ENCODE data around the gene TTC39C.
A peak's percentile ranks its signal among the peaks of the same experiment; 100 is the strongest.

The TTC39C gene

DNA sequence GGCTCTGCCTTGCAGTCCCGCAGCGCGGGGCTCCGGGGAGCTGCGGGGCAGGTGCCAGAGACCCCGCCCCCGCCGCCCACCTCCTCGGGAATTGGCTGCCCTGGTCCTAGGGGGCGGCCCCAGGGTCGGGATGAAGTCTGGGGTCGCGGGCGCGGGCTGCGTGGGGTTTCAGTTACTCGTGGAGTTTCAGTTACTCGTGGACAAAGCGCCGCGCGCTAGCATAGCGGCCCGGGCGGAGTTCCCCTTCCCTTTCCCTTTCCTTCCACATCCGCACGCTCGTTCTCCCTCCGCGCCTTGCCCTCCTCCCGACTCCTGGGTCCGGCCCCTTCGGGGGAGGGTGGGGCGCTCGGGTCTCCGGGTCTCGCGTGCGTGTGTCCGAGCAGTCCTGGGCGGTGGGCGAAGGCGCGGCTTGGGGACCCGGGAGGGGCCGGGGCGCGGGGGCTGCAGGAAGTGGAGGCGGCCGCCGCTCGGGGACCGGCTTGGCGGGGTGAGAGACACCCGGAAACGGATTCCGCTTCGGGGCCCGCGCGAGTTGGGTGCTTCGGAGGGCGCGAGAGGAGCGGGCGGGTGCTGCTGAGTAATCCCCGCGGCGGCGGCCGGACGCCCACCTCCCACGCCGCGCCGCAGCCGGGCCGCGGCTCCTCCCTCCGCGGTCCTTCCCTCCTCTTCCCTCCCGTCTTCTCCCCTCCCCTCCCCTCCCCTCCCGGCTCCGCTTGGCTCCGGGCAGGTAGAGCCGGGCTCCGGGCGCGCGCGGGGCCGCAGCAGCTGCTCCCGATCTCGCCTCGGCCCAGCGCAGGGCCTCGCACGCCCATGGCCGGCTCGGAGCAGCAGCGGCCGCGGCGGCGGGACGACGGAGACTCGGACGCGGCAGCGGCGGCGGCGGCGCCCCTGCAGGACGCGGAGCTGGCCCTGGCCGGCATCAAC is at the start of gene TTC39C:
TTC39C (plus strand) TSS at position 693 of the 924 bp plus-strand sequence; CDS start at position 811, 118 bp downstream.
- Histone ChIP-seq H3K27ac (ENCODE audit: low read depth, low read length) (peak within 1 kb of the TSS; percentile 96), H3K4me1 (ENCODE audit: control insufficient read depth in 5 of 5, insufficient read depth in 5 of 5, low read length in 5 of 5) (peaks cover 7 to 61% (median 55%) of the 10 kb centered on the region in 5 donors)

DNA sequence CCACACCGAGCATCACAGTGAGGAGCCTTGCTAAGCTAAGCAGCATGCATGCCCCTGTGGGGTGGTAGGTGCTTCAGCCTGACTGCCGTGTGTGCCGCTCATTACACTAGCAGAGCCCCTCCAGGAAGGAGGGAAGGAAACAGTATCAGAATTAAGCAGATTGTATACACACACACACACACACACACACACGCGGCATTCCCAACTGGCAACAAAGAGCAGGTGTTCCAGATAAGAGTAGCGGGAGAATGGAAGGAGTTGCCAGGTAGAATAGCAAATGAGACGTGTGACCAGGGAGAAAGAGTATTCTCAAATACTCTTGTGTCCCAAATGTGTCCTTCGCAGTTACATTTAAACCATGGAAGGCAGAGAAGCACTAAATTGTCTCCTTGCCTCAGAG is 47.6 kb upstream of the TTC39C start:
- H3K4me1 ChIP-seq (ENCODE audit: control insufficient read depth in 5 of 5, insufficient read depth in 5 of 5, low read length in 5 of 5), result no peaks in the 10 kb centered on the region
- no peak overlapping the region for H3K4me3 ChIP-seq (ENCODE audit: low read depth in 1 of 5, low read length in 5 of 5)
- H3K27me3 ChIP-seq (ENCODE audit: control insufficient read depth in 5 of 5, insufficient read depth in 4 of 5, low read length in 5 of 5), result no peaks in the 10 kb centered on the region
- no peaks in the 10 kb centered on the region for H3K36me3 ChIP-seq (ENCODE audit: control insufficient read depth in 5 of 5, insufficient read depth in 5 of 5, low read length in 5 of 5)
- H3K9me3 ChIP-seq (ENCODE audit: control insufficient read depth in 5 of 5, low read length in 5 of 5), result peaks cover 0 to 2% (median 0%) of the 10 kb centered on the region in 5 donors
- no peak overlapping the region for H3K9ac ChIP-seq (ENCODE audit: low read length in 5 of 5)
- no peak overlapping the region for H3K27ac ChIP-seq (ENCODE audit: low read depth, low read length)

More for the DNA sequence above, at the start of gene TTC39C:
- Histone ChIP-seq H3K27me3 (ENCODE audit: control insufficient read depth in 5 of 5, insufficient read depth in 4 of 5, low read length in 5 of 5) (no peaks in the 10 kb centered on the region), H3K4me3 (ENCODE audit: low read depth in 1 of 5, low read length in 5 of 5) (peak within 1 kb of the TSS; percentile 69 to 90 (median 81)), H3K9ac (ENCODE audit: low read length in 5 of 5) (peak within 1 kb of the TSS in 4 of 5 donors; percentile 69 to 78 (median 72)), H3K9me3 (ENCODE audit: control insufficient read depth in 5 of 5, low read length in 5 of 5) (no peaks in the 10 kb centered on the region), H3K36me3 (ENCODE audit: control insufficient read depth in 5 of 5, insufficient read depth in 5 of 5, low read length in 5 of 5) (no peaks in the 10 kb centered on the region)

DNA sequence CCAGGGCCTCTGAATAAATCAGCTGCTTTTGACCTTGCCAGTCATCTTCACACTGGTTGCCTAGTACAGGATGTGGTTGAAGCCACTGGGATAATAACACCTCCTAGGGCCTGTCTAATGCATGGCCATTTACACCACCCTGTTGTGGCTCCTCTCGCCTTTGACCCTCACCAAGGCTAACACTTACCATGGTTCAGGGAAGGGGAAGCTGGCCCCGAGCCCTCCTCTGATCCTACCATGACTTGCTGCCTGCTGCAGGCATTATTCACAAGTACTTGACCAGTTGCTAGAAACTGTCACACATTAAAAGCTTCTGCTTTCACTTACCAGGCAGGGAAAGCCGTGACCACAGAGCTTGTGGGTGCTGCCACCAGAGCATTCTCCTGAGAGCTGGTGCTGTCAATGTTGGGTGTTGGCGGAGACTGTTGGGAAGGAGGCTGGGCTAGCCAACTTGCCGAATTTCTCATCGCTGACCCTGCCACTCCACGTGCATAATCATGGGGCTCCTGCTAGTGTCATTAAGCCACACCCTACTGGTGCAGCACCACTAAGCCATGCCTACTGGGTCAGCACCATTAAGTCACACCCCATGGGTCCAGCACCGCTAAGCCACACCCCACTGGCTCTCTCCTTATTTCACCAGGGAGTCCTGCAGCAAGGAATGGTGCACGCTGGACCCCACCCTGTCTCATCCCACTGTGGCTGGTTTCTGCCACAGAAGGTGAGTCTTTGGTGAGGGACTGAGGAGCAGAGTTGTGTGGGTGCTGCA is 47.0 kb upstream of the TTC39C start:
- Histone ChIP-seq H3K9ac (ENCODE audit: low read length in 5 of 5) (no peak overlapping the region), H3K4me3 (ENCODE audit: low read depth in 1 of 5, low read length in 5 of 5) (no peak overlapping the region), H3K27ac (ENCODE audit: low read depth, low read length) (no peak overlapping the region), H3K36me3 (ENCODE audit: control insufficient read depth in 5 of 5, insufficient read depth in 5 of 5, low read length in 5 of 5) (no peaks in the 10 kb centered on the region), H3K27me3 (ENCODE audit: control insufficient read depth in 5 of 5, insufficient read depth in 4 of 5, low read length in 5 of 5) (no peaks in the 10 kb centered on the region), H3K4me1 (ENCODE audit: control insufficient read depth in 5 of 5, insufficient read depth in 5 of 5, low read length in 5 of 5) (no peaks in the 10 kb centered on the region), H3K9me3 (ENCODE audit: control insufficient read depth in 5 of 5, low read length in 5 of 5) (peaks cover 0 to 2% (median 0%) of the 10 kb centered on the region in 5 donors)

DNA sequence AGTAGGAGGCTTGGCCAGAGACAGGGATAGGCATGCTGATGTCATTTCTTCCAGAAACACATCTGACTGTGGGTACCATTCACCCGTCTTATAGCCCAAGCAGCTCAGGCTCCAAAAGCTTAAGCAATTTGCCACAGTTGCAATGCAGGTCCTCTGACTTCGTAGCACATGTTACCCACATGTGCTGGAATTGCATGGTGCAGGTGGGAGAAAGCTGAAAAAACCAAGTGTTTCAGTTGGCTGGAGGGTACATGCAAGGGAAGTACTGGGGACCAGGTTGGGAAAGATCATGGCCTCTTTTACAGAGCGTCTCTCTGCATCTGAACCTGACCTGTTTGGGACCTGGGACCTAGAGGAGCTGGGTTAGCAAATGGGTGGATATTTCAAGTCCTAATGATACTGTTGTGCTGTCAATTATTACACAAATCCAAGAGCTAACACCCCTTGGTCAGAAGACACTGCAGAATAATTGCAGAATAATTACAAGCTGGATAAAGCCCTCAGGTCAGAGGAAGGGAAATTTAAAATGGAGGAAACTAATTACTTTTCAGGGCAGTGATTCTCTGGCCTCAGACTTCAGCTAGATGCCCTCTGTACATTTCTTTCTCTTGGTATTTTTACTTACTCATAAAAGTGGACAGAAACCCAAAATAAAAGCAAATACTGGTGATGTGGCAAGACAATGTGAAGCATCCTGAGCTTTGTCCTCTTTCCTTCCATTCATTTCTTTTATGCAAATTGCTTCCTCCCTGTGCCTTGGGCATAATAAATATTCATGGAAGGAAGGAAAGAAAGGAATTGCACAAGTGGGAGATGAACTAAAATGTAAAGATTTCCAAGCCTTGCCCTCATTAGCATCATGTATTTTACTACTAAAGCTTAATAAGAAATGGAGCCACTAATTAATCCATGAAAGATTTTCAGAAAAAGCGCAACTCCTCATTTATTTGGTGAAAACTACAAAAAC is 45.6 kb upstream of the TTC39C start:
- no peak overlapping the region for H3K27ac ChIP-seq (ENCODE audit: low read depth, low read length)
- no peak overlapping the region for H3K9ac ChIP-seq (ENCODE audit: low read length in 5 of 5)
- no peaks in the 10 kb centered on the region for H3K27me3 ChIP-seq (ENCODE audit: control insufficient read depth in 5 of 5, insufficient read depth in 4 of 5, low read length in 5 of 5)

DNA sequence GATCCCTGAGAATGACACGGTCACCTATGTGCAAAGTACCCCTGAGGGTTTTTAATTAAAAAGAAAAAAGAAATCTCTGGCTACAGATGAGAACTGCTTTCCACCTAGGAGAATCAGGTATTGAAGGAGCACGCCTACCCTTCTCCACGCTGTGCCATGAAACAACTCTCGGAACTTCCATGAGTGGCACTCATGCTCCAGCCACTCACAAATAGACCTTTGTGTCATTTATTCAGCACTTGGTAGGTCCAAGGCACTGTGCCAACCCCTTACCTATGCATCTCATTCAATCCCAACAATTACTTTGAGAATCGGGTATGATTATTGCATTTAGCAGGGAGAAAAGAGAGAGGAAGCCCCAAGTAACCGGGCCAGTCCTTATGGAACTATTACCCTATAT is 44.9 kb upstream of the TTC39C start:
- peaks cover 0 to 2% (median 0%) of the 10 kb centered on the region in 5 donors for H3K9me3 ChIP-seq (ENCODE audit: control insufficient read depth in 5 of 5, low read length in 5 of 5)
- H3K36me3 ChIP-seq (ENCODE audit: control insufficient read depth in 5 of 5, insufficient read depth in 5 of 5, low read length in 5 of 5), result no peaks in the 10 kb centered on the region
- H3K27me3 ChIP-seq (ENCODE audit: control insufficient read depth in 5 of 5, insufficient read depth in 4 of 5, low read length in 5 of 5), result no peaks in the 10 kb centered on the region
- no peak overlapping the region for H3K9ac ChIP-seq (ENCODE audit: low read length in 5 of 5)
- no peak overlapping the region for H3K4me3 ChIP-seq (ENCODE audit: low read depth in 1 of 5, low read length in 5 of 5)
- no peak overlapping the region for H3K27ac ChIP-seq (ENCODE audit: low read depth, low read length)
- H3K4me1 ChIP-seq (ENCODE audit: control insufficient read depth in 5 of 5, insufficient read depth in 5 of 5, low read length in 5 of 5), result no peaks in the 10 kb centered on the region

More for the DNA sequence above, 45.6 kb upstream of the TTC39C start:
- Histone ChIP-seq H3K9me3 (ENCODE audit: control insufficient read depth in 5 of 5, low read length in 5 of 5) (peaks cover 0 to 2% (median 0%) of the 10 kb centered on the region in 5 donors), H3K36me3 (ENCODE audit: control insufficient read depth in 5 of 5, insufficient read depth in 5 of 5, low read length in 5 of 5) (no peaks in the 10 kb centered on the region), H3K4me3 (ENCODE audit: low read depth in 1 of 5, low read length in 5 of 5) (no peak overlapping the region), H3K4me1 (ENCODE audit: control insufficient read depth in 5 of 5, insufficient read depth in 5 of 5, low read length in 5 of 5) (no peaks in the 10 kb centered on the region)

DNA sequence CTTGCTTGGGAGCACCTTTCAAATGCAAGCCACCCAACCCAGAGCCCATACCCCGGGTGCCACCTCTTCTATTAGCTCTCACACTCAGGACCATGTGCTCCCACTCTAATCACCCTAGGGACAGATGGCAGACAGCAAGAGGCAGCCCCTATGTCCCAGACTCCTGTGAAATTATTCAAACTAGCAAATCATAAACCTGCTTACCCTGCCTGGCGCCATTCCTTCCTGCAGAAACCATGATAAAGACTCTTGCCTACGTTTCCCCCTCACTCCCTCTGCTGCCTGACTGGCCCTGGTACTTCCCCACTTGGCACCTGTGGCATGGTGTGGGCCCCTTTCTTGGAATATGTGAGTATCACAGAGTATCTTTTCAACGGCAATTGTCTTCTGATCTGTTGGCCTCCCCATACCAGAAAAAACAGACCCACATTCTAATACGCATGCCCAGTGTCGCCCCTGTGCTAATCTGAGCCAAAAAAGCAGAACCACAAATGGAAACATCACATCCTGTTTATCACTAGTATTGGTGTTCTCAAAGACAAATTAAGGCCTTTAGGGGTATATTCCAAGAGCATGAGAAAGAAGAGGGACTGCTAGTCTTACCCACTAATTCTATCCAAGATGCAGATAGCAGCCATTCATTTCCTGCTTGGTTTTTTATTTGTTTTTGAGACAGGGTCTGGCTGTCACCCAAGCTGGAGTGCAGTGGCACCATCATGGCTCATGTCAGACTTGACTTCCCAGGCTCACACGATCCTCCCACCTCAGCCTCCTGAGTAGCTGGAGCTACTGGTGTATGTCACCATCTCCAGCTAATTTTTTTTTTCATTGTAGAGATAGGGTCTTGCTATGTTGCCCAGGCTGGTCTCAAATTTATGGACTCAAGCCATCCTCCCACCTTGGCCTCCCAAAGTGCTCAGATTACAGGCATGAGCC is 44.1 kb upstream of the TTC39C start:
- Histone ChIP-seq H3K9me3 (ENCODE audit: control insufficient read depth in 5 of 5, low read length in 5 of 5) (peaks cover 0 to 2% (median 0%) of the 10 kb centered on the region in 5 donors), H3K9ac (ENCODE audit: low read length in 5 of 5) (no peak overlapping the region), H3K4me1 (ENCODE audit: control insufficient read depth in 5 of 5, insufficient read depth in 5 of 5, low read length in 5 of 5) (no peaks in the 10 kb centered on the region), H3K4me3 (ENCODE audit: low read depth in 1 of 5, low read length in 5 of 5) (no peak overlapping the region), H3K36me3 (ENCODE audit: control insufficient read depth in 5 of 5, insufficient read depth in 5 of 5, low read length in 5 of 5) (no peaks in the 10 kb centered on the region), H3K27me3 (ENCODE audit: control insufficient read depth in 5 of 5, insufficient read depth in 4 of 5, low read length in 5 of 5) (no peaks in the 10 kb centered on the region), H3K27ac (ENCODE audit: low read depth, low read length) (no peak overlapping the region)

DNA sequence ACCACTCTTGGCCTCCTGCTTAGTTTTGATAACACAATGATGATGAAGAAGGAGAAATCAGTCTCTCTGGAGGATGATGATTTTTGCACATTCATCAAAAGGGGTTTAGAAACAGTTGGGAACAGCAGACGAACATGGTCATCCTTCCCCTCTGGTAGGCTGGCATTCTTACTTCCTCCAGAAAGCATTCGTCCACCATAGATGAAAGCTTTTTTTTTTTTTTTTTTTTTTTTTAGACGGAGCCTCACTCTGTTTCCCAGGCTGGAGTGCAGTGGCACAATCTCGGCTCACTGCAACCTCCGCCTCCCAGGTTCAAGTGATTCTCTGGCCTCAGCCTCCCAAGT is 43.5 kb upstream of the TTC39C start:
- Histone ChIP-seq H3K27ac (ENCODE audit: low read depth, low read length) (no peak overlapping the region), H3K9ac (ENCODE audit: low read length in 5 of 5) (no peak overlapping the region)

DNA sequence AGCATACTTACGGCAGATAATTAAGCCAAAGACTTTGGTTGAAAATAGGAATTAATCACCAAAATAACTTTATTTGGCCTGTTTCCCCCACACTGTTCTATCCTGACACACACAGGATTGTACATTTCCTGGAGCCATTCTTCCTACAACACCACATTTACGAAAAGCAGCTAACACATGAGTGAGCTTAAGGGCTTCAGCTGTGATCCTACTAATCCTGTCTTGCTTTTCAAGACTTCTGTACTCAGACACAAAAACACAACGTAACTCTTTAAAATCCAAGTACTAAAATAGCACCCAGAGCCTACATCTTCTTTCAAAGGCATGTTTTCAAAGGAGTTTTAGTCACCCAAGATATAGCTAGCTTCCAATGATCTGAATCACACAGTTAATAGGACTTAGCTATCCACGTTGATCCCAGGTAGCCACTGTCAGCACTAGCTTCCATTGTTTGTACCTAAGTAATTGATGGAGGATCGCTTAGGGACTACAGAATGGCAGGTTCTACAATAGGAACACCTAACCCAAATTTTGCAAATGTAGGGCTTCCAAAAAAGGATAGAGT is 42.8 kb upstream of the TTC39C start:
- Histone ChIP-seq H3K4me1 (ENCODE audit: control insufficient read depth in 5 of 5, insufficient read depth in 5 of 5, low read length in 5 of 5) (no peaks in the 10 kb centered on the region), H3K9ac (ENCODE audit: low read length in 5 of 5) (no peak overlapping the region), H3K27ac (ENCODE audit: low read depth, low read length) (no peak overlapping the region), H3K9me3 (ENCODE audit: control insufficient read depth in 5 of 5, low read length in 5 of 5) (peaks cover 0 to 2% (median 0%) of the 10 kb centered on the region in 5 donors), H3K27me3 (ENCODE audit: control insufficient read depth in 5 of 5, insufficient read depth in 4 of 5, low read length in 5 of 5) (no peaks in the 10 kb centered on the region), H3K36me3 (ENCODE audit: control insufficient read depth in 5 of 5, insufficient read depth in 5 of 5, low read length in 5 of 5) (no peaks in the 10 kb centered on the region), H3K4me3 (ENCODE audit: low read depth in 1 of 5, low read length in 5 of 5) (no peak overlapping the region)

More for the DNA sequence above, 43.5 kb upstream of the TTC39C start:
- no peaks in the 10 kb centered on the region for H3K36me3 ChIP-seq (ENCODE audit: control insufficient read depth in 5 of 5, insufficient read depth in 5 of 5, low read length in 5 of 5)
- peaks cover 0 to 2% (median 0%) of the 10 kb centered on the region in 5 donors for H3K9me3 ChIP-seq (ENCODE audit: control insufficient read depth in 5 of 5, low read length in 5 of 5)
- H3K4me1 ChIP-seq (ENCODE audit: control insufficient read depth in 5 of 5, insufficient read depth in 5 of 5, low read length in 5 of 5), result no peaks in the 10 kb centered on the region
- no peak overlapping the region for H3K4me3 ChIP-seq (ENCODE audit: low read depth in 1 of 5, low read length in 5 of 5)
- no peaks in the 10 kb centered on the region for H3K27me3 ChIP-seq (ENCODE audit: control insufficient read depth in 5 of 5, insufficient read depth in 4 of 5, low read length in 5 of 5)
